GM23248 (cell line): ENCODE measurements around the gene SIRPD.

Experiments
- EZH2 ChIP-seq: fragments of 200-600 bp; sonication (generic); IDR thresholded peaks from 2 replicates; pipeline ENCODE4 v1.6.1; 2018; ENCODE audit warnings: antibody characterized with exemption, mild to moderate bottlenecking; ENCODE audit not compliant: insufficient read depth, poor library complexity, severe bottlenecking
- EZH2phosphoT487 ChIP-seq: fragments of 200-600 bp; sonication (generic); IDR thresholded peaks from 2 replicates; pipeline ENCODE4 v1.6.1; 2018; ENCODE audit warnings: antibody characterized with exemption, moderate library complexity, mild to moderate bottlenecking, low read depth; ENCODE audit not compliant: insufficient read depth

DNA sequence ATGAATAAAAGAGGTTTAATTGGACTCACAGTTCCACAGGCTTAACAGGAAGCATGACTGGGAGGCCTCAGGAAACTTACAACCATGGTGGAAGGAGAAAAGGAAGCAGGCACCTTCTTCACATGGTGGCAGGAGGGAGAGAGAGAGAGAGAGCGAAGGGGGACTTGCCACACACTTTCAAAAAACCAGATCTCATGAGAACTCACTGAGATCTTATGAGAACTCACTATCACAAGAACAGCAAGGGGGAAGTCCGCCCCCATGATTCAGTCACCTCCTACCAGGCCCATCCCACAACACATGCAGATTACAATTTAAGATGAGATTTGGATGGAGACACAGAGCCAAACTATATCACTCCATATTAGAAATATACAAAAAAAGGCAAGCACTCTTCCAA, 6.1 kb upstream of the SIRPD start:
- no peak for TF ChIP-seq EZH2
- TF ChIP-seq EZH2phosphoT487 = no peak
